Stomach (tissue), 4 donors: ENCODE results near the gene ZNRF3.

Source experiments
- POLR2A ChIP-seq, 4 donors: fragments of 450-650 bp; IDR thresholded peaks; one replicate each; pipeline ENCODE4 v1.6.1; 2016; ENCODE audit warnings: antibody characterized with exemption in 4 of 4, control low read depth in 2 of 4, mild to moderate bottlenecking in 1 of 4, moderate library complexity in 1 of 4
- TF ChIP-seq, protein P1 (sequence below), 7 experiments: fragments of 450-650 bp in 4 of 7; fragments of 200-600 bp in 3 of 7; sonication (generic) in 3 of 7; IDR thresholded peaks; one replicate each; pipeline ENCODE4 v1.5.1; 2016 to 2019; ENCODE audit warnings: antibody characterized with exemption in 7 of 7, control low read depth in 2 of 7, mild to moderate bottlenecking in 1 of 7

GRCh38 chr22:29014773-29015172 lies 131.4 kb downstream of the ZNRF3 start:
- TF ChIP-seq POLR2A (IDR thresholded peaks at IDR 0.05): no peak
- TF ChIP-seq, protein P1, sequence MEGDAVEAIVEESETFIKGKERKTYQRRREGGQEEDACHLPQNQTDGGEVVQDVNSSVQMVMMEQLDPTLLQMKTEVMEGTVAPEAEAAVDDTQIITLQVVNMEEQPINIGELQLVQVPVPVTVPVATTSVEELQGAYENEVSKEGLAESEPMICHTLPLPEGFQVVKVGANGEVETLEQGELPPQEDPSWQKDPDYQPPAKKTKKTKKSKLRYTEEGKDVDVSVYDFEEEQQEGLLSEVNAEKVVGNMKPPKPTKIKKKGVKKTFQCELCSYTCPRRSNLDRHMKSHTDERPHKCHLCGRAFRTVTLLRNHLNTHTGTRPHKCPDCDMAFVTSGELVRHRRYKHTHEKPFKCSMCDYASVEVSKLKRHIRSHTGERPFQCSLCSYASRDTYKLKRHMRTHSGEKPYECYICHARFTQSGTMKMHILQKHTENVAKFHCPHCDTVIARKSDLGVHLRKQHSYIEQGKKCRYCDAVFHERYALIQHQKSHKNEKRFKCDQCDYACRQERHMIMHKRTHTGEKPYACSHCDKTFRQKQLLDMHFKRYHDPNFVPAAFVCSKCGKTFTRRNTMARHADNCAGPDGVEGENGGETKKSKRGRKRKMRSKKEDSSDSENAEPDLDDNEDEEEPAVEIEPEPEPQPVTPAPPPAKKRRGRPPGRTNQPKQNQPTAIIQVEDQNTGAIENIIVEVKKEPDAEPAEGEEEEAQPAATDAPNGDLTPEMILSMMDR (IDR thresholded peaks at IDR 0.05): no peak
